Superior temporal gyrus (tissue), 1 donor: ENCODE data around the gene NIM1K.
"Not testable (repeated sequence)": the region's sequence is repeated elsewhere in the genome, so short reads cannot be mapped to it uniquely, and the experiment has no call there.

Source experiments
- DNase-seq: peaks from one replicate; pipeline ENCODE4 v3.0.0-alpha.2; 2016; ENCODE audit errors: extremely low spot score

The NIM1K gene

GRCh38 chr5:43314724-43315123 lies 122.7 kb downstream of the NIM1K start:
- DNase-seq = no peak

GRCh38 chr5:43315263-43315662 lies 123.2 kb downstream of the NIM1K start:
- no peak for DNase-seq

GRCh38 chr5:43315682-43316081 lies 123.7 kb downstream of the NIM1K start:
- no peak for DNase-seq

GRCh38 chr5:43316421-43316820 lies 124.4 kb downstream of the NIM1K start:
- no peak for DNase-seq

- DNase-seq = no peak
These were observed 128.8 kb downstream of the NIM1K start for GRCh38 chr5:43320846-43321245.

- not testable (repeated sequence) for DNase-seq
These were observed 131.5 kb downstream of the NIM1K start for GRCh38 chr5:43323488-43323887.

GRCh38 chr5:43325624-43326023 lies 133.6 kb downstream of the NIM1K start:
- not testable (repeated sequence) for DNase-seq
